H9 (cell line): Measurements from ENCODE around the gene KCNJ12. TPM values are rescaled to one million over a fixed set of nuclear protein-coding genes. Genes with fewer than 3 reads are reported as not detected.

ENCODE experiments used
- DNase-seq: peaks from one replicate; pipeline ENCODE4 v3.0.0-alpha.2; 2017
- H2AFZ ChIP-seq: one replicate; pipeline ENCODE4 v1.6.1; 2013; ENCODE audit warnings: mild to moderate bottlenecking, low read length, control low read depth, moderate library complexity
- H2AK5ac ChIP-seq: 2 replicates; pipeline ENCODE4 v1.6.1; 2013; ENCODE audit warnings: low read length, control low read depth, mixed read lengths; ENCODE audit not compliant: insufficient read length
- H2BK120ac ChIP-seq: one replicate; pipeline ENCODE4 v1.6.1; 2013; ENCODE audit warnings: low read depth, mild to moderate bottlenecking, low read length, control low read depth, inconsistent platforms; ENCODE audit not compliant: poor library complexity, severe bottlenecking
- H2BK12ac ChIP-seq: 2 replicates; pipeline ENCODE4 v1.6.1; 2013; ENCODE audit warnings: low read length, control low read depth, mixed read lengths, low read depth; ENCODE audit not compliant: insufficient read length
- H2BK15ac ChIP-seq: 2 replicates; pipeline ENCODE4 v1.6.1; 2013; ENCODE audit warnings: low read depth, low read length, control low read depth
- H2BK20ac ChIP-seq: one replicate; pipeline ENCODE4 v1.6.1; 2013; ENCODE audit warnings: low read depth, mild to moderate bottlenecking, low read length, control low read depth, inconsistent platforms; ENCODE audit not compliant: poor library complexity, severe bottlenecking
- H2BK5ac ChIP-seq: 2 replicates; pipeline ENCODE4 v1.6.1; 2013; ENCODE audit warnings: low read length, control low read depth, mixed read lengths; ENCODE audit not compliant: insufficient read length
- H3K14ac ChIP-seq: 2 replicates; pipeline ENCODE4 v1.6.1; 2013; ENCODE audit warnings: low read length, control low read depth; ENCODE audit not compliant: insufficient read depth
- H3K18ac ChIP-seq: 2 replicates; pipeline ENCODE4 v1.6.1; 2013; ENCODE audit warnings: low read depth, mild to moderate bottlenecking, mixed read lengths, low read length, control low read depth; ENCODE audit not compliant: insufficient read length
- H3K23ac ChIP-seq: 2 replicates; pipeline ENCODE4 v1.6.1; 2013; ENCODE audit warnings: low read length, control low read depth, mixed read lengths, low read depth; ENCODE audit not compliant: insufficient read length
- H3K23me2 ChIP-seq: 2 replicates; pipeline ENCODE4 v1.6.1; 2013; ENCODE audit warnings: low read depth, mild to moderate bottlenecking, mixed read lengths, low read length, control low read depth; ENCODE audit not compliant: insufficient read length, poor library complexity, severe bottlenecking
- H3K27ac ChIP-seq: 2 replicates; pipeline ENCODE4 v1.5.1; 2013; ENCODE audit warnings: low read length, control low read depth, mixed read lengths, low read depth; ENCODE audit not compliant: insufficient read length
- H3K27me3 ChIP-seq: 2 replicates; pipeline ENCODE4 v1.6.1; 2013; ENCODE audit warnings: low read length, control low read depth, inconsistent platforms; ENCODE audit not compliant: insufficient read depth
- H3K4ac ChIP-seq: 2 replicates; pipeline ENCODE4 v1.6.1; 2013; ENCODE audit warnings: low read depth, mild to moderate bottlenecking, control low read depth, inconsistent platforms, low read length, moderate library complexity
- H3K4me1 ChIP-seq: 2 replicates; pipeline ENCODE4 v1.6.1; 2013; ENCODE audit warnings: low read length, control low read depth, inconsistent platforms; ENCODE audit not compliant: insufficient read depth
- H3K4me2 ChIP-seq: 2 replicates; pipeline ENCODE4 v1.6.1; 2013; ENCODE audit warnings: low read length, control low read depth, mixed read lengths; ENCODE audit not compliant: insufficient read length, insufficient read depth
- H3K56ac ChIP-seq: 2 replicates; pipeline ENCODE4 v1.6.1; 2013; ENCODE audit warnings: low read depth, mild to moderate bottlenecking, mixed read lengths, low read length, control low read depth; ENCODE audit not compliant: insufficient read length
- H3K79me1 ChIP-seq: 2 replicates; pipeline ENCODE4 v1.6.1; 2013; ENCODE audit warnings: low read depth, mild to moderate bottlenecking, moderate library complexity, low read length, control low read depth, inconsistent platforms; ENCODE audit not compliant: insufficient read depth, poor library complexity, severe bottlenecking
- H3K79me2 ChIP-seq: 2 replicates; pipeline ENCODE4 v1.6.1; 2013; ENCODE audit warnings: low read length, control low read depth, inconsistent platforms; ENCODE audit not compliant: insufficient read depth
- H3K9ac ChIP-seq: 2 replicates; pipeline ENCODE4 v1.6.1; 2013; ENCODE audit warnings: low read length, control low read depth, mixed read lengths; ENCODE audit not compliant: insufficient read length; ENCODE audit errors: extremely low read depth
- H3K9me3 ChIP-seq: one replicate; pipeline ENCODE4 v1.6.1; 2013; ENCODE audit warnings: low read depth, low read length, inconsistent platforms; ENCODE audit not compliant: control insufficient read depth
- H3T11ph ChIP-seq: one replicate; pipeline ENCODE4 v1.6.1; 2013; ENCODE audit warnings: mild to moderate bottlenecking, low read length, control low read depth, inconsistent platforms
- H4K20me1 ChIP-seq: one replicate; pipeline ENCODE4 v1.6.1; 2013; ENCODE audit not compliant: control insufficient read depth, insufficient read length, insufficient read depth
- H4K5ac ChIP-seq: 2 replicates; pipeline ENCODE4 v1.6.1; 2013; ENCODE audit warnings: low read depth, mild to moderate bottlenecking, mixed read lengths, low read length, control low read depth; ENCODE audit not compliant: insufficient read length
- H4K8ac ChIP-seq: replicated peaks from 2 replicates; pipeline ENCODE4 v1.6.1; 2013; ENCODE audit warnings: low read length, control low read depth, mixed read lengths, low read depth; ENCODE audit not compliant: insufficient read length
- H4K91ac ChIP-seq: 2 replicates; pipeline ENCODE4 v1.6.1; 2013; ENCODE audit warnings: low read depth, mild to moderate bottlenecking, moderate library complexity, mixed read lengths, low read length, control low read depth; ENCODE audit not compliant: insufficient read length
- H3K27ac Mint-ChIP-seq, 3 experiments: 2 replicates in 2 of 3; 3 replicates in 1 of 3; pipeline ENCODE4 v1.8.0; 2020 to 2021; ENCODE audit warnings: mixed read lengths in 3 of 3, mild to moderate bottlenecking in 1 of 3, moderate library complexity in 1 of 3
- H3K27me3 Mint-ChIP-seq: 2 replicates; pipeline ENCODE4 v1.8.0; 2021; ENCODE audit warnings: low read depth, mild to moderate bottlenecking, moderate library complexity, mixed read lengths
- H3K36me3 Mint-ChIP-seq, 3 experiments: 2 replicates in 2 of 3; 3 replicates in 1 of 3; pipeline ENCODE4 v1.8.0; 2020 to 2021; ENCODE audit warnings: low read depth in 3 of 3, mixed read lengths in 3 of 3; ENCODE audit not compliant: insufficient read depth in 1 of 3
- H3K4me1 Mint-ChIP-seq, 2 experiments: 2 replicates each; pipeline ENCODE4 v1.8.0; 2020; ENCODE audit warnings: mixed read lengths in 2 of 2
- H3K4me3 Mint-ChIP-seq, 2 experiments: 2 replicates in 1 of 2; 3 replicates in 1 of 2; pipeline ENCODE4 v1.8.0; 2020 to 2021; ENCODE audit warnings: mild to moderate bottlenecking in 2 of 2, mixed read lengths in 2 of 2, moderate library complexity in 1 of 2
- H3K9me3 Mint-ChIP-seq, 2 experiments: 2 replicates in 1 of 2; 3 replicates in 1 of 2; pipeline ENCODE4 v1.8.0; 2020; ENCODE audit warnings: mild to moderate bottlenecking in 2 of 2, mixed read lengths in 2 of 2, moderate library complexity in 1 of 2
- CTCF ChIP-seq: fragments of 200-600 bp; sonication (generic); conservative IDR thresholded peaks from 3 replicates; pipeline ENCODE4 v1.8.0; 2021; ENCODE audit warnings: antibody characterized with exemption, mild to moderate bottlenecking
- WGBS: extraction: QIAGEN DNeasy Blood & Tissue Kit; methylation state at CpG from one replicate; pipeline ENCODE4 v1.1.7; 2013; ENCODE audit warnings: missing lambda C conversion rate, low lambda C conversion rate, mixed read lengths; ENCODE audit not compliant: insufficient read length; ENCODE audit errors: extremely low coverage; 5-methylcytosine and 5-hydroxymethylcytosine counted together
- total RNA-seq: library from RNA; stranded (reverse); gene quantifications from 2 replicates; pipeline ENCODE4 v1.2.1, GENCODE V29; 2021

KCNJ12 gene
- total RNA-seq, 1 experiment from 2014 or later = 0.39 TPM

DNA sequence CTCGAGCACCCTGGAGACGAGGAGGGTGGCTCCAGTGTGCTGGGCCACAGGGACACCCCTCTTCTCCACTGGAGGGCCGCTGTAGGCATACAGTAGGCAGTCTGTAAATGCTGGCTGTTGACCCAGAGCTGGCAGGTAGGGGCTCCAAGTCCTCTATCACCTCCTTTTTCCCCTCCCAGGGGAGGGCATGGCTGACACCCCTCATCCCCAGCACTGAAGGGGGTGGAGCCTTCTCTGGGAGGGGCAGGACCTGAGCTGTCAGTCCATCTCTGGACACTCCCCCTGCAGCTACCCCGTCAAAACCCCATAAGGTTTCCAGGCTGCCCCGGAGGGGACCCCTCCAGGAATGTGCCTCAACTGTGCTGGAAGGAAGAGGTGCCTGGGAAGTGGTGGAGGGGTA lies 2.4 kb downstream of the KCNJ12 start:
- Histone ChIP-seq H3K9me3 (no peaks in the 10 kb centered on the region), H3K56ac (no peak overlapping the region), H3K79me1 (no peaks in the 10 kb centered on the region), H3K14ac (no peak overlapping the region), H3T11ph (no peak overlapping the region), H2BK12ac (no peak overlapping the region), H4K5ac (no peak overlapping the region), H3K27me3 (peaks cover 14% of the 10 kb centered on the region; the same call in 1 of the 2 replicates), H2BK5ac (no peak overlapping the region), H4K20me1 (peaks cover 2% of the 10 kb centered on the region), H3K4me1 (no peaks in the 10 kb centered on the region; the same call in 1 of the 2 replicates), H2BK120ac (no peak overlapping the region), H4K91ac (no peak overlapping the region), H2BK15ac (no peak overlapping the region), H2BK20ac (no peak overlapping the region), H3K79me2 (no peaks in the 10 kb centered on the region), H2AK5ac (no peak overlapping the region), H3K4me2 (peak overlapping the region; percentile 76), H4K8ac (no peak overlapping the region), H3K4ac (no peak overlapping the region), H3K18ac (no peak overlapping the region), H3K27ac (no peak overlapping the region), H3K23me2 (peaks cover 15% of the 10 kb centered on the region), H3K23ac (no peak overlapping the region), H3K9ac (no peak overlapping the region), H2AFZ (no peak overlapping the region)
- H3K36me3 Mint-ChIP-seq = no peaks in the 10 kb centered on the region
- DNase-seq = peak; percentile 62
- H3K4me1 Mint-ChIP-seq = peaks cover under 1 to 19% of the 10 kb centered on the region in 2 experiments; a peak in 3 of 4 replicates
- peak overlapping the region; percentile 57 to 83; a peak in 2 of 5 replicates for H3K4me3 Mint-ChIP-seq
- WGBS = no CpG with 5 or more reads among the region's 5 CpGs
- H3K27me3 Mint-ChIP-seq = peaks cover 54% of the 10 kb centered on the region
- H3K27ac Mint-ChIP-seq = no peak overlapping the region
- TF ChIP-seq CTCF = no peak
- H3K9me3 Mint-ChIP-seq = no peaks in the 10 kb centered on the region; a peak in 1 of 5 replicates
